Stimulated activated CD8-positive, alpha-beta memory T cell treated with anti-CD3 and anti-CD28 coated beads, Interleukin-7, amount 100 ng/mL, for 24 hours (primary cell): ENCODE results near the gene AGFG2.
A peak's percentile ranks its signal among the peaks of the same experiment; 100 is the strongest.

Experiments used
- DNase-seq: peaks from one replicate; pipeline ENCODE4 v3.0.0-alpha.2; 2020; ENCODE audit warnings: low read depth

AGFG2 gene

GRCh38 chr7:100572281-100572948 is 33.4 kb downstream of the AGFG2 start:
- DNase-seq: no peak

DNA sequence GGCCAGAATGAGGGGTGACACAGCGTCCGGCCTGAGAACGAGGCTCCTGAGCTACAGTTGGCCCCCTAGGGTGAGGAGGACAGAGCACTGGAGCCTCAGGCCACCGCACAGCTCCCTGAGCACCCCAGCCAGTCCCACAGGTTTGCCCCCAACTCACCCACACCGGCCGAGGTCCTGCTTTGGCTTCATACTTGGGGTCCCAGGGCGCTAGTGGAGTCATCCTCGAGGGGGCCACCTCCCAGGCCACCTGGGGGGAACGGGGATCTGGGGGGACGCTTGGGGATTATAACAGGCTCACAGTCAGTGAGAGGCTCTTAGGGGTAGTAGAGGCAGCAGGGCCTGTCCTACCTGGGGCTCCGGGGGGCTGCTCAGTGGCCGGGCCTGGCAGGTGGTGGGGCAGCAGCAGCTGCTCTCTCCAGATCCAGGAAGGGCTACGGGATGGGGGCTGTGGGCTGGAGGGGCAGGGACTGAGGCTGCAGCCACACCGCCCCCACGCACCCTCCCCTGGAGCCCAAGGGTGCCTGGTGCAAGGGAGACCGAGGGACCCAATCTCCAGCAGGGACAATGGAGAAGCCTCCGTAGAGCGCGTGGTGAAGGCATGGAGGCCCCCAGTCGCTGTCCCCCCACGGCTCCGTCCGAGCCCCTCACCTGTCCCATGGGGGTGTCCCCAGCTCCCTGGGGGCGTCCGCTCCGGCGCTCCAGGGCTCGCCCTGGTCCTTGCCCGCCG is 34.1 kb downstream of the AGFG2 start:
- DNase-seq: no peak

- no peak for DNase-seq
Measured at GRCh38 chr7:100573691-100574361, 34.8 kb downstream of the AGFG2 start, which contains the start of gene SAP25. Gene SAP25 (minus strand): TSS chr7:100573900. CDS start chr7:100573742, 158 bp downstream.

GRCh38 chr7:100574362-100575205 is 35.6 kb downstream of the AGFG2 start:
- DNase-seq: no peak

- DNase-seq: no peak
Measured at GRCh38 chr7:100575206-100575631, 36.2 kb downstream of the AGFG2 start.

DNA sequence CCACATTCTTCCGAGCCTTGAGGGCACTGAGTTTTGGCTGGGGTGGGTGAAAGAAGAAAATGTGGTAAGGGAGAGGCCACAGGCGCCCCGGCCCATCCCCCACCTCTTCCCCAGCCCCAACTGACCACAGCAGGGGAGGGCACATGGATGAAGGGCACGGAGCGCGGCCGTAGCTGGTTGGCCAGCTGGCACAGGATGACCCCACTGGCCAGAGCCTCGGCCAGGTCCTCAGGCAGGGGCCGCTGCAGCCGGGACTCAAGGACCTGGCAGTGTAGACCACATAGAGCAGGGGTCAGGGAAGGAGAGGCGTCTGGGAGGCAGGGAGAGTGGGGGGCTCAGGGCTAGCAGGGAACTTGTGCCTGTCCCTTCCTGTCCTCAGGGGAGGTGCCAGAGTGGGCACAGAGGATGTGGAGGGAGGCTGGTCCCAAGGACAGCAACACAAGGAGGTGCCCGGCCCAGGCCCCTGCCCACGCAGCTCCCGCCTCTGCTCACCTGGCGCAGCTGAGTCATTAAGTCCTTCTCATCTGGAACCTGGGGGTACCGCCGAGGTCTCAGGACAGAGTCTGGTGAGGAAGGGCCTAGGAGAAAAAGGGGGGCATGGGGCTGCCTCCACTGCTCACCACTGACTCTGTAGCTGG is 36.9 kb downstream of the AGFG2 start:
- DNase-seq: no peak

GRCh38 chr7:100576384-100576993 is 37.5 kb downstream of the AGFG2 start:
- no peak for DNase-seq

GRCh38 chr7:100577103-100577502 is 38.1 kb downstream of the AGFG2 start:
- DNase-seq: no peak

DNA sequence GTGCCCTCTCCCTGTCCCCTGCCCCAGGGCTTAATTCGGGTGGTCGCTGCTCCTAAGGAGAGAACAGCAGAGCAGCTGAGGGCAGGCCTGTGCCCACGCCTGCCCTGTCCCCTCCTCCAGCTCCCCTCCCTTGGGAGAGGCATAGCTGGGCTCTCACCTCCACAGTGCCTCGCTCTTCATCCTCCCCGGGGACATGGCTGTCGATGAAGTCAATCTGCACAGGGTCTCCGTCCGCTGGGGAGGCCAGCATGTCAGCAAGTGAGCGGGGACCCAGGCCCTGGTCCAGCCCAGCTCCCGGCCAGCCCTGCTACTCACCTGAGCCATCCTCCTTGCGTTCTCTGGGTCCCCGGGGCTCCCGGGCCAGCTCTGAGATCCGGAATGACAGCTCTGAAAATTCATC is 38.5 kb downstream of the AGFG2 start:
- DNase-seq: no peak

- no peak for DNase-seq
Measured at GRCh38 chr7:100578246-100579183, 39.5 kb downstream of the AGFG2 start.

GRCh38 chr7:100580466-100581283 is 41.7 kb downstream of the AGFG2 start:
- DNase-seq: no peak

DNA sequence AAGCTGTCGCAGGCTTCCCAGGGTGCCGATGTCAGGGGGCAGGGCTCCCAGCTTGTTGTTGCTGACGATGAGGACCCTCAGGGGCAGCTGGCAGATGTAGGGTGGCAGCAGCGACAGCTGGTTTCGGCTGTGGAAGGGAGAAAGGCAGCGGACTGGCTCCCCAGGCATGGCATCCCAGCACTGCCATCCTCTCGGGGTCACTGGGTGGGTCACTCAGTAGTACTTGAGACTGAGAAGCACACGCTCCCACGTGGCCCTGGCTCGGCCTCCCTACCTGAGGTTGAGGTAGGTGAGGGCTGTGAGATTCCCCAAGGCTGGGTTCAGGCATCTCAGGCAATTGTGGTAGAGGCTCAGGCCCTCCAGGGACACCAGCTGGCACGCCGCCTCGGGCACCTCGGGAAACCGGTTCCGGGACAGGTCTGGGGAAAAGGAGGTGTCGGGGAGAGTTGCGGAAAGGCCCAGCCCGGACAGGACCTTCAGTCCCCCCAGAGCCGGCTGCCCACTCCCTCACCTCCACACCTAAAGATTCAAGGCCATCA is 43.1 kb downstream of the AGFG2 start:
- DNase-seq: no peak

GRCh38 chr7:100582650-100583049 is 43.6 kb downstream of the AGFG2 start:
- no peak for DNase-seq

DNA sequence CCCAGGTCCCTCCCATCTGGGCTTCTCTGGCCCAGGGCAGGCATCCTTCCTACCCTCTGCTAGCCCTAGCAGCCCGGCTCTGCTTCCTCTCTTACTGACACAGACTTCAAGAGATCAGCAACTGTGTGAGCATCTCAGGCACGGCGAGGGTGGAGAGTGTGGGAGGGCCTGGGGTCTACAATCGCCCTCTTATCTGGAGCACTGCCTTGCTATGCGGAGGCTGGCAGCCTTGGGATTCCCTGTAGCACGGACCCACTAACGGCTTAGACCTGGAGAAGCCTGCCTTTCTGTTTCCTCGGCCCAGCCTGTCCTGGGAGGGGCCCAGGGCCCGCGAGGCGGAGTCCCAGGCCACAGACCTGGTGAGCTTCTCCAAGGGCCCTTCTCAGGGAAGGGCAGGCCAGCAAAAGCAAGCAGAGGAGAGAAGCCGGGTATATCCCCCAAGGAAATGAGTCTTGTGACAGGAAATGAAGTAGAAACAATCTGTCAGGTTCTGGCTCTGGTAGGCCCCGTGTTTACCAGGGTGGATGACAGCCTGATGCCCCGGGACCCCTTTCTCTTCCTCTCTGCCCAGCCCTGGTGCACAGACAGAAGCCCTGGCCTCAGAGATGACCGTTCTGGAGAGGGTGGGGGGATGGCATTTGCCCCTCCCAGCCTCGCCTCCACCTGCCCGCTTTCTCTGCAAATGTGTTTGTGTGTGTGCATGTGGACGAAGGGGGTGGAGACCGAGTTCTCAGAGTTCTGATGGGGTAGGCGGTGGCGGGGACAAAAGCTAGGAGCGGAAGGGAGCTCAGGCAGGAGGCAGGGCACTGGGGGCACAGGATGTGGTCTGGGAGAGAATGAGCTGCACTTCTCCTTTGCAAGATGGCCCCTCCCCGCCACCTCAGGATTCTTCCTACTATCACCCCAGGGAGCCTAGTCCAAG is 44.4 kb downstream of the AGFG2 start:
- DNase-seq: peak; percentile 40

- DNase-seq: no peak
Measured at GRCh38 chr7:100584054-100584682, 45.2 kb downstream of the AGFG2 start.

GRCh38 chr7:100584683-100585510 is 45.9 kb downstream of the AGFG2 start:
- no peak for DNase-seq
